HG03064 (cell line): ENCODE measurements around the gene ERICH2.
A peak's percentile ranks its signal among the peaks of the same experiment; 100 is the strongest.
"Not testable (repeated sequence)": the region's sequence is repeated elsewhere in the genome, so short reads cannot be mapped to it uniquely, and the experiment has no call there.

Experiments used
- ATAC-seq: cut with Tn5 transposase; IDR thresholded peaks from one replicate; pipeline ENCODE4 v1.9.1; 2021; ENCODE audit warnings: low read depth; ENCODE audit not compliant: unreplicated experiment

Gene ERICH2

GRCh38 chr2:170770008-170770605, at the start of gene ERICH2:
ERICH2 (plus strand) TSS chr2:170770378; CDS start chr2:170770682, 304 bp downstream.
- ATAC-seq: peak; percentile 50

DNA sequence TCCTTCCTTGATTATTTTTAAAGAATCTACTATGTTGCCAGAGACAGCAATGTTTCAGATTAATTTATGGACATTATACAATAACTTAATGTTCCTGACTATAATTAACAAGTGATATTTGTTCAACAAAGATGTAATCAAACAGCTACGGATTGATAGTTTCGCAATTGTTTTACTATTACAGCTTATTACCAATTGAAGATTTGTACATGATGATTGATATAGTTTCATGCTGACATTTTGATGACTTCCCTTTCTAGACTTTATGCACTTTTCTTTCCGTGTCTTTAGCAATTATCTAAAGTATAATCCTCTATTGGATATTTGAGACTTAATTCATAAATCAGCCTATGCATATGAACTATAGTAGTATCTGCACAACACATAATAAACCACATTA, 48.5 kb upstream of the ERICH2 start:
- ATAC-seq: no peak

DNA sequence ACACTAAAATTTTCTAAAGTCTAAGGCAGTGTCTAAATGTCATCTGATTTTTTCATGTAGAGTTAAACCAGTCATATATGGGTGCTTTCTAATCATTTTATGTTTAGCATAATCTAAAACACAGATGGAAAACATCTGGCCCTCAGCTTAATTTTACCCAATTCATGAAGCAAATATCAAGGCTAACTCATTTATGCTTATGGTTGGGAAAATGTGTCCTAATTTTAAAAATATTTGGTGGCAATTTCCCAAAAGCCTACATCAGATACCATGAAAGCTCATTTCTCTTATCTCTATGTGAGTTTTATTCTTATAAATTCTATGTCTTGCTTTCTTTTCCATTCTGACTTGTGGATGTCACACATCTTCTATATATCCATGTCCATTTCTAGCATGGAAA, 47.9 kb upstream of the ERICH2 start:
- ATAC-seq: no peak

GRCh38 chr2:170723446-170723958, 46.7 kb upstream of the ERICH2 start:
- ATAC-seq: no peak

DNA sequence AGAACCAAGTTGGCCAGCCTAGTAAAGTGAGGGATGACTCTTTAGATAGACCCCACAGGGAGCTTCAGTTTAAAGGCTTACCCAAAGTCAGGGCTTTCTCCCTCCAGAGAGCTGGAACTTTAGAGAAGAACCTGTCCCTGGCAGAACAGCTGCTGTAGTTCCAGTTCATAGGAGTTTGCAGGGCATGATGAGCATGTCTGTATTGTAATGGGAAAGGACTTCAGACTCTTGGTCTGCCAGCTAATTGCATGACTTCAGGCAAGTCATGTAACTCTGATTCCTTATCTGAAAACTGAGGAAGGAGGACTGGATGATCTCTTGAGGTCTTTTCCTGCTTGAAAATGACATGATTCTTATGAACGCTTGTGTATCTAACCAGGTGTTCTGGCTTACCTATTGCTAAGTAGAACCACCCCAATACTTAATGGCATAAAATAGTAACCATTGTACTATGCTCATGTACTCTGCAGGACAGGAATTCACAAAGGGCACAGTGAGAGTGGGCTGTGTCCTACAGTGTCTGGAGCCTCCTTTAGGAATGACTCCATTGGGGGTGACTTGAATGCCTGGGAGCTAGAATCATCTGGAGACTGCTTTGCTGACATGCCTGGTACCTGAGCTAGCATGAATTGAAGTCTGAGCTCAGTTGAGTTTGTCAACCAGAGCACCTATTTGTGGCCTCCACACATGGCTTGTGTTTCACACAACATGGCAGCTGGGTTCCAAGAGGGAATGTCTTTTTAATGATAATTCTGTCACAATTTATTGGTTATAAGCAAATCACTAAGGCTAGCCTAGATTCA, 36.2 kb upstream of the ERICH2 start:
- no peak for ATAC-seq

- not testable (repeated sequence) for ATAC-seq
These were observed 35.6 kb upstream of the ERICH2 start for GRCh38 chr2:170734601-170735000.

DNA sequence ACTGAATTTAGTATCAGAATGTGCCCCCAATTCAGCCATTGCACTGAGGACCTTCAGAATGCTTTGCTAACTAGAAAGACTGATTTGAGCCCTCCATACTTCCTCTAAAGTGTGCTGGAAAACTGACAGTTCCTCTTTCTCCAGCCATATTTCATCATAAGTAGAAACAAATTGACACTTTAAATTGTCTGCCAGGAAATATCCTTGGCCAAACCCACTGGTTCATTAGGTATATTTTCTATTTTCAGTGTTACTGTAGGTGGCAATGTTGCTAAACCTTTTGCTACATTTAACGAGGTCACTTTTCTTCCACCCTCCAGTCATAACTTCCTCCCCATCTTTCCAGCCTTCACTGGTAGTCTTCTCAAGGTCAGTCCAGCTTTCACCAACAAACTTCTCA, 33.5 kb upstream of the ERICH2 start:
- no peak for ATAC-seq

DNA sequence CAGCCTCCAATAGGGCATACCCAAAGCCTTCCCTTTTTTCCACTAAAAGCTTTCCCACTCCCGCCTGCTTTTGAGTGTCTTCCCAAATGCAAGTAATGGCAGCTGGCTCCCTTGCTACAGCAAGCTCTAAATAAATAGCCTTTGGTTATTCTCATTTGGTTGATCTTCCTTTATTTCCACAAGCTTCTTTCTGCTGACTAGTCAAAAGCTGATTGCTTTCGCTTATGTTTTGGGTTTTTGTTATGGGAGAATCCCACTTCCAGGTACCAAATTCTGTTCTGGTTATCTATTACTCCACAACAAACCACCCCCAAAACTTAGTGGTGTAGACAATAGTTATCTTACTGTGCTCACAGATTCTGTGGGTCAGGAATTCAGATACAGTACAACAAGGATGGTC, 32.8 kb upstream of the ERICH2 start:
- ATAC-seq: no peak

DNA sequence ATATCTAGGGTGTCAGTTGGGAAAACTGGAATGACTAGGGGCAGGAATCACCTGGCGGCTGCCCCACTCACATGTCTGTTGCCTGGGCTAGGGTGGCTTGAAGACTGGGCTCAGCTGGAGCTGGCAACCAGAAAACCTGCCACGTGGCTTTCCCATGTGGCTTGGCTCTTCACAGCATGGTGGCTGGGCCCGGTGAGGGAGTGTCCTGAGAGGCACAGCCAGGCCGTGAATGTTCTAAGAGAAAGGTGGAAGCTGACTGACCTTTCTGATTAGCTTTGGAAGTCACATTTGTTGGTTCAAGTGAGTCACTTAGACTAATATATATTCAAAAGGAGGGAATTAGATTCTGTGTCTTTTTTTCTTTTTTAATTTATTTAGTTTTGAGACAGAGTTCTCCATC, 32.4 kb upstream of the ERICH2 start:
- no peak for ATAC-seq

GRCh38 chr2:170739048-170739447, 31.1 kb upstream of the ERICH2 start:
- no peak for ATAC-seq

GRCh38 chr2:170739507-170740046, 30.6 kb upstream of the ERICH2 start:
- ATAC-seq: no peak

- ATAC-seq: no peak
These were observed 29.5 kb upstream of the ERICH2 start for GRCh38 chr2:170740660-170741059.

- ATAC-seq: no peak
These were observed 28.2 kb upstream of the ERICH2 start for GRCh38 chr2:170742000-170742399.

GRCh38 chr2:170742896-170743529, 27.2 kb upstream of the ERICH2 start:
- ATAC-seq: no peak

GRCh38 chr2:170743530-170744239, 26.5 kb upstream of the ERICH2 start:
- no peak for ATAC-seq

DNA sequence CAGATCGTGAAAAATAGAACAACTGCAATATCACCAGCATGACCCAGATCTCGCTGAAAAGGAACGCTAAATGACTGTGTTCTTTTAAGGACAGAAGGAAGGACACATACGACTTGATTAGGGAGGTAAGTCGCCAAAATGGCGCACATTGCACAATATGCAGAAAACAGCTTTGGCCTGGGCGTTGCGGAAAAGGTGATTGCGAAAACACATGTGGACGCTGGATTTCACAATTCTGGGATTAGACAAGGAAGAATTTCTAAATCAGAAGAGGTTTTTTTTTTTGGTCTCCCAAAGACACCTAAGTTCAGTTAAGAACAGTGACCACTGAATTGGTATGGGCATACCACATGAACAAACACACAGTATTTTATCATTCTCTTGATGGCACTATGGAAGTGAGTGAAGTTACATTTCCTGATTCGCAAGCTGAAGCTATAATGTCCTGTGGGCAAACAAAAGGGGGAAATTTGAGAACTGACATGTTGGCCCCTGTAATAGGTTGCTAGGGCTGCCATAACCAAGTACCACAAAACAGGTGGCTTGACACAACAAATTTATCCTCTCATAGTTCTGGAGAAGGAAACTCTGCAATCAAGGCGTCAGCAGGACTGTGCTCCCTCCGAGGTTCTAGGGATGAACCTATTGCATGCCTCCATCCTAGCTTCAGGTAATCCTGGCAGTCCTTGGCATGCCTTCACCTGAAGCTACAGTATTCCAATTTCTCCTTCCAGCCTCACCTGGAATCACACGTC, 25.8 kb upstream of the ERICH2 start:
- no peak for ATAC-seq

GRCh38 chr2:170745305-170745704, 24.9 kb upstream of the ERICH2 start:
- no peak for ATAC-seq

- no peak for ATAC-seq
These were observed 22.3 kb upstream of the ERICH2 start for GRCh38 chr2:170747921-170748320.

DNA sequence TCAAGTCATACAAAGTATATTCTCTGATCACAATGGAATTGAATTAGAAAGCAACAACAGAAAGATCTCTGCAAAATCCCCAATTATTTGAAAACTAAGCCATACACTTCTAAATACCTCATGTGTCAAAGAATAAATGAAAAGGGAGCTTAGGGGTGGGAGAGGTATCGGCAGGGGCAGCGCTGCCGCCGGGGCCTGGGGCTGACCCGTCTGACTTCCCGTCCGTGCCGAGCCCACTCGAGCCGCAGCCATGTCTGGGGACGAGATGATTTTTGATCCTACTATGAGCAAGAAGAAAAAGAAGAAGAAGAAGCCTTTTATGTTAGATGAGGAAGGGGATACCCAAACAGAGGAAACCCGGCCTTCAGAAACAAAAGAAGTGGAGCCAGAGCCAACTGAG, 18.6 kb upstream of the ERICH2 start:
- not testable (repeated sequence) for ATAC-seq

DNA sequence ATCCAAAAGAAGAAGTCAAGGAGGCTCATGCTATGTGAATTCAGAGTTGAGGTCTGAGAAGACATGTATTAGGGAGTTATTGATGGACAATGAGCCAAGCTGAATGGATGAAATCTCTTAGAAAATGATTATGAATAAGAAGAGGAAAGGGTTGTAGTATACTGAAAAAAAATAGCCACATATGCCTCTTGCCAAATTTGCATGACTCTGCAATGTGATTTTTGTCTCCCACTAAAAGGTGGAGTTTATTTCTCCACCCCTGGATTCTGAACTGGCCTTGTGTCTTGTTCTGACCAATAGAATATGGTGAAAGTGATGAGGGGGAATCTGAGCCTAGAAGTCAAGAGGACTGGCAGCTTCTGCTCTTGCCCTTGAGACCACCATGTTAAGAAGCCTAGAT, 8.6 kb upstream of the ERICH2 start:
- ATAC-seq: no peak
